ENCODE data around the gene TREX2.
"Not testable (repeated sequence)": the region's sequence is repeated elsewhere in the genome, so short reads cannot be mapped to it uniquely, and the experiment has no call there.

Gene TREX2

DNA sequence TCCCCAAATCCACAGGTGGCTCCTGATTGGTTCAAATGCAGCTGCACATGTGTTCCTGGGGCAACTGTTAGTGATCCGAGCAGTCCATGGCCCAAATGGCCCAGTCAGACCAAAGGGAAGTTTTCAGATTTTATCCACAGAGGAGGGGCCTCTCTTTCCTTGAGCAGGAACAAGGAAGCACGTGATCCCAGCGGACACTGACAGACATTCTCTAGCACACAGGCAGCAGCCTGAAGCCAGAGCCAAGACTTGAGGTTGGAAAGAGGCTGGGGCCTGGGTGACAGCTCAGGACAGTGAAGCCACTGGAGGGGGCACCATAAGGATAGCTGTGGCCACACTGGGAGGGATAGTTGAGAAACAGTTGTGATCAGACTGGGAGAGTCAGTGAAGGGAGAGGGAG is 38.1 kb downstream of the TREX2 start:
- DNase-seq (ENCODE audit: low read depth) = no peak

GRCh38 chrX:153406903-153407302 is 39.0 kb downstream of the TREX2 start:
- DNase-seq (ENCODE audit: low read depth) = no peak

GRCh38 chrX:153406011-153406410 is 39.8 kb downstream of the TREX2 start:
- no peak for DNase-seq (ENCODE audit: low read depth)

DNA sequence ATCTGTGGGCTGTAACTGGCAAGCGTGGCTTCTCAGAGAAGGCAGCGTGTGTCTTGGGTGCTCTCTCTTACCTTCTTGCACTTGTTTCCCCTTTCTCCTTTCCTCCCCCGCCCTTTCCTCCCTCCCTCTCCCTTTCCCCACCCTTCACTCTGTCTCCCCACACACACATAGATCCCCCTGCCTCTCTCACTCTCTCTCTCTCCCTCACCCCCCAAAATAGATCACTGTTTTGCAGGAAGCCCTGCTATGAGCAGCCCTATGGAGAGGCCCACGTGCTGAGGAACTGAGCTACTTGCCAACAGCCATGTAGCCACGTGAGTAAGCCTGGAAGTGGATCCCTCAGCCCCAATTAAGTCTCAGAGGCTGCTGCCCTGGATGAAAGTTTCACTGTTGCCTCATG is 40.4 kb downstream of the TREX2 start:
- no peak for DNase-seq (ENCODE audit: low read depth)

GRCh38 chrX:153404333-153404732 is 41.5 kb downstream of the TREX2 start:
- not testable (repeated sequence) for DNase-seq (ENCODE audit: low read depth)

DNA sequence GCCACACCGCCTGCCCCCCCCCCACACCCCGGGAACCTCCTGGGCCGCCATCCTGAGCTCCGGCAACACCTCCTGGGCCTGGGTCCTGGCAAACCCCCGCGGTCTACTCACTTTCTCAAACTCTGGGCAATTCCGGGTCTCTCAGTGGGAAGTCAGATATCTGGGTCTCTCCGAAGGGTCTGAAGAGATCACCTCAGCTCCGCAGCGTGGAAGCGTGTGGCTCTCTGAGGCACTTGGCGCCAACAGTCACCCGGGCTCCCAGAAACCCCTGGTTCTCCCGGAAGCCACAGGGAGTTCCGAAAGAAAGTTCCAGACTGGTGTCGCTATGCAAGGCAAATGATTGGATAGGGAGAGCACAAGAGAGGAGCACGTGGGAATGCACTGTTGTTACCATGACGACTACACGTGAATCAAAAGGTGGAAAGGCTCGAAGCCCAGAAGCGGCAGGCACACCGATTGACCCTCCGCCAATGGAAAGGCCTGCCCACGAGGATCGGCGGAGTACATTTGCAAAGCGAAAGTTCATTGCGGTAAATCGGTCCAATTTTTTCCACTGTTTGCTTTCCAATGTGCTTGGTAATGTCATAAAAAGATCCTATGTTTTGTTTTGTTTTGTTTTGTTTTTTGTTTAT is 44.6 kb downstream of the TREX2 start, which contains the start of gene PNMA6E:
Gene PNMA6E, minus strand, starts transcription at position 218 of the 632 bp plus-strand sequence. CDS start 2,501 bp downstream, outside the sequence.
- no peak for DNase-seq (ENCODE audit: low read depth)

DNA sequence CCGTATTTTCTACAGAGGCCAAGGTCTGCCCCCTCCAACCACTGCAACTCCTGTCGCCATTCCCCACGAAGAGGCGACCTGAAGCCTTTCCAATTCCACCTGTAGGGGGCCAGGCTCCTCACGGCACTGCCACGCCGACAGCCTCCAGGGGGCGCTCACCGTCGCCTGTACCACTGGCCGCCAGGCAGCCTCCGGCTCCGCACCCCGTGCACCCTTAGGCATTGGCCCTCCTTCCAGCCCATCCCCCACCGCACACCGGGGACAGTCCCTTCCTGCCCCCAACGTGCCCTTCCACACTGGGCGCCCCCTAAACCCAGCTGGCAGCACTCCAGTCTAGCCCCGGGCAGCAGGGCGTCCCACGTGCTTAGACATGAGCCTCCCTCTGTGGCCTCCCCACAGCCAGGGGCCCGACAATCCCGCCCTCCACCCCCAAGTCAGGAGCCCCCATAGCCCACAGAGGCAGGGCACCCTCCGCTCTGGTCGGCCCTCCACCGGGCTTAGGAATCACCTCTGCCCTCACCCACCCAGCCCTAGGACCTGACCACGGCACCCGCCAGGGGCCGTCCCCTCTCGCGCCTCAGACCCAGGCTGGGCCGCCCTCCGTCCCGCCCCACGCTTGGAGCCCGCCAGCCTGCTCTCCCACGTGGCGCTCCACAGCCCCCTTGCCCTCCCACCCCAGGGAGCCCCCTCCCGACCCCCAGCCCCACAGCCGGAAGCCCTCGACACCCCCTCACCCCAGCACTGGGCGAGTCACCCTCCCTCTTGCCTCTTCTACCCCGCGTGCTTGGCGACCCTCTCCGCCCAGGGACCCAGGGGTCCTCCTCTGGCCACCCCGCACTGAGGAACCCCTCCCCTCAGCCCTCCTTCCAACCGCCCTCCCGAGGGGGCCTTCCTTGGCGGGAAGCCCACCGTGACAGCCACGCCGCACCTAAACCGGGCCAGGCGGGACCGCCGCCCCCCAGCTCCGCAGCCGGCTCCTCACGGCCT is 45.4 kb downstream of the TREX2 start:
- peak; percentile 41 for DNase-seq (ENCODE audit: low read depth)

GRCh38 chrX:153398275-153398960 is 47.4 kb downstream of the TREX2 start:
- no peak for DNase-seq (ENCODE audit: low read depth)

GRCh38 chrX:153397256-153397960 is 48.4 kb downstream of the TREX2 start:
- no peak for DNase-seq (ENCODE audit: low read depth)

- no peak for DNase-seq (ENCODE audit: low read depth)
Measured at GRCh38 chrX:153396320-153397195, 49.3 kb downstream of the TREX2 start.

DNA sequence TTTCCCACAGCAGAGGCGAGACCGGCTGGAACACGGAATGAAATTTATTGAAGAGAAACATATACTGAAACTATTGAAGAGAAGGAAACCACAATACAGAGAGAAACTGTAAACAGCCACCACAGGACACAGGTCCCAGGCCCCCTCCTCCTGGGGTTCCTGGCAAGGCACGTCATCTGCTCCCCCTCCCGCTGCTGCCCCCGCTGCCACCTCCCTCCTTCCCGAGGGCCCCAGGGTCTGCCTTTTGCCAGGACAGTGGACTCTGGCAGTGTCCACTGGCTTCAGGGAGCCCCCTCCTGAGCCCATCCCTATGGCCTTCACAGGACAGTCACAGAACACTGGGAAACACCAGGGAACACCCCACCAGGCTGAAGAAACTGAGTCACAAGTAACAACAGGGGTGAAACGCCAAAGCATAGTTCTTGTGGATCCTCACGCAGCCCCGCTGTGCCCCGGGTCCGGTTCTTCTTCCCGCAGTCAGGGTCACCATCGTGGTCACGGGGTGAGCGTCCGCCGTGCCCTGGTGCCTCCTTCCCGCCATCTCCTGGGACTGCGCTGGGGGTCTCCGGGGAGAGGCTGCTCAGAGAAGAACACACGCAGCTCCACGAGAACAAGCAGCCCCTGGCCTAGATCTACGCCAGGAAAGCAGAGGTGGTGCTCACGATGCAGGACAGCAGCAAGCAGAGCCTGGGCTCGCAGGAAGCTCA is 50.1 kb downstream of the TREX2 start:
- no peak for DNase-seq (ENCODE audit: low read depth)

DNA sequence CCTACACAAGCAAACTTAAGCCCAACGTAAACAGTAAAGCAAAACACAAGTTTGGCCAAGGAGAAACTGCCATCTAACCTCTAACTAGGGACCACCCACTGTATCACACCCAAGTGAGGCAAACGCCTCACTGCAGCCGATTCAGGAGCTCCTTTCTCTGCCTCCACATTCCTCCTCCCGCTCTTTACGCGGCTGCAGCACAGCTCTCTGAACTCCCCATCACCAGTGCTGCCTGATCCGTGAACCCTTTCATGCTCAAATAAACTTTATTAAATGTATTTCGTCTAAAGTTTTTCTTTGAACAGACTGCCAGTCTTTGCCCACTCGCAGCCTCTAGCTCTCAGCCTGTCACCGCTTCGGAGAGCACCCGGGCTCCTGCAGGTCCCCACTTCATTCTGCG is 51.2 kb downstream of the TREX2 start:
- no peak for DNase-seq (ENCODE audit: low read depth)

Measured in CMK (cell line).